Measurements from ENCODE around the gene DAGLA.

The DAGLA gene

GRCh38 chr11:61728940-61729219, 48.7 kb downstream of the DAGLA start:
- Histone ChIP-seq H3K4me1 (ENCODE audit: low read length) (no peaks in the 10 kb centered on the region), H3K9me2 (replicated peaks; ENCODE audit: insufficient read depth, low read length) (no peaks in the 10 kb centered on the region), H3F3A (ENCODE audit: insufficient read depth, low read length) (no peaks in the 10 kb centered on the region), H3K9me3 (replicated peaks; ENCODE audit: insufficient read depth, low read length) (no peaks in the 10 kb centered on the region), H3K4me3 (ENCODE audit: low read length) (no peak overlapping the region), H4K20me1 (ENCODE audit: insufficient read depth, low read length) (no peaks in the 10 kb centered on the region), H3K27ac (ENCODE audit: low read length) (no peak overlapping the region), H3K9ac (ENCODE audit: low read length) (no peak overlapping the region), H2AFZ (ENCODE audit: low read length) (no peak overlapping the region), H3K27me3 (replicated peaks; ENCODE audit: insufficient read depth, low read length) (peaks cover 76% of the 10 kb centered on the region), H3K79me2 (ENCODE audit: low read length) (no peaks in the 10 kb centered on the region), H3K4me2 (ENCODE audit: low read depth, low read length) (no peak overlapping the region), H3K36me3 (replicated peaks; ENCODE audit: insufficient read depth, low read length) (no peaks in the 10 kb centered on the region)
- DNase-seq, result no peak
- TF ChIP-seq EZH2 (optimal IDR thresholded peaks at IDR 0.05; ENCODE audit: low read depth, low read length) (no peak), EZH2phosphoT487 (IDR thresholded peaks at IDR 0.05; ENCODE audit: low read length) (no peak)
- TF ChIP-seq, protein P1, sequence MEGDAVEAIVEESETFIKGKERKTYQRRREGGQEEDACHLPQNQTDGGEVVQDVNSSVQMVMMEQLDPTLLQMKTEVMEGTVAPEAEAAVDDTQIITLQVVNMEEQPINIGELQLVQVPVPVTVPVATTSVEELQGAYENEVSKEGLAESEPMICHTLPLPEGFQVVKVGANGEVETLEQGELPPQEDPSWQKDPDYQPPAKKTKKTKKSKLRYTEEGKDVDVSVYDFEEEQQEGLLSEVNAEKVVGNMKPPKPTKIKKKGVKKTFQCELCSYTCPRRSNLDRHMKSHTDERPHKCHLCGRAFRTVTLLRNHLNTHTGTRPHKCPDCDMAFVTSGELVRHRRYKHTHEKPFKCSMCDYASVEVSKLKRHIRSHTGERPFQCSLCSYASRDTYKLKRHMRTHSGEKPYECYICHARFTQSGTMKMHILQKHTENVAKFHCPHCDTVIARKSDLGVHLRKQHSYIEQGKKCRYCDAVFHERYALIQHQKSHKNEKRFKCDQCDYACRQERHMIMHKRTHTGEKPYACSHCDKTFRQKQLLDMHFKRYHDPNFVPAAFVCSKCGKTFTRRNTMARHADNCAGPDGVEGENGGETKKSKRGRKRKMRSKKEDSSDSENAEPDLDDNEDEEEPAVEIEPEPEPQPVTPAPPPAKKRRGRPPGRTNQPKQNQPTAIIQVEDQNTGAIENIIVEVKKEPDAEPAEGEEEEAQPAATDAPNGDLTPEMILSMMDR (IDR thresholded peaks at IDR 0.05; ENCODE audit: low read length), result no peak

DNA sequence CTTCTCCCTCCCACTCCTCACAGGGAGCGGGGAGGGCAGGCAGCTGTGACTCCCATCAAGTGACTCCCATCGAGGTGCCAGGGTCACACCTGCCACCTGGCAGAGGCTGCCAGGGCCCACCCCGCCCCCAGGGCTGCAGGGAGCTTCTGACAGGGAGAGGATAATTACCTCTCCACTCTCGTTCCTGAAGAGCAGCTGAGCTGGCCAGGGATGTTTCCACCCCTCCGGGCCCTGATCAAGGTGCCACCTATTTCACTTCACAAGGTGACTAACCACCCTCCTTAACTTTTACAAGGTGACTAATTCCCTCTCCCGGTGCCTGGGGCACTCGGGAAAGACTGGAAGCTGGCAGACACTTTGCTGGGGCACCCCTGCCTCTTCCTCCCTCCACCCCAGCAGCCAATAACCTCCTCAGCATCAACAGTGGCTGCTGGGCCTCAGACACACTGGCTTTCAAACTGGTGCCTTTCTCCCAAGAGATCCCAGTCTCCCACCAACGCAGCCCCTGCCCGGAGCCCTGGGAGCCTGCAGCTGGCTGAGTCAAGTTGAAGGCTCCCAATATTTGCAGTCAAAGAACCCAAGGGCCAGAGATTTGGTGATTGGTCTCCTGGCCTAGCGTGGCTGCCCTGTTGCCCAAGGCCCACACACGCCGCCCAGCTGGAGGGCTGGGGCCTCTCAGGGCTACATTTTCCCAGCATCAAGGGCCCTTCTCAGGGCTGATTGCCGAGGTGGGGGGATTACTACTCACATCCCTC, 50.2 kb downstream of the DAGLA start:
- no peak overlapping the region for H3K9ac ChIP-seq (ENCODE audit: low read length)
- no peak overlapping the region for H3K27ac ChIP-seq (ENCODE audit: low read length)
- TF ChIP-seq, protein P1 (IDR thresholded peaks at IDR 0.05; ENCODE audit: low read length), result no peak
- TF ChIP-seq EZH2phosphoT487 (IDR thresholded peaks at IDR 0.05; ENCODE audit: low read length) (no peak), EZH2 (optimal IDR thresholded peaks at IDR 0.05; ENCODE audit: low read depth, low read length) (no peak)
- H3K79me2 ChIP-seq (ENCODE audit: low read length), result no peaks in the 10 kb centered on the region
- H3K4me1 ChIP-seq (ENCODE audit: low read length), result no peaks in the 10 kb centered on the region
- DNase-seq, result no peak
- no peaks in the 10 kb centered on the region for H3F3A ChIP-seq (ENCODE audit: insufficient read depth, low read length)
- H3K27me3 ChIP-seq (replicated peaks; ENCODE audit: insufficient read depth, low read length), result peaks cover 72% of the 10 kb centered on the region
- no peaks in the 10 kb centered on the region for H3K9me3 ChIP-seq (replicated peaks; ENCODE audit: insufficient read depth, low read length)
- no peaks in the 10 kb centered on the region for H4K20me1 ChIP-seq (ENCODE audit: insufficient read depth, low read length)
- no peak overlapping the region for H3K4me2 ChIP-seq (ENCODE audit: low read depth, low read length)
- no peaks in the 10 kb centered on the region for H3K36me3 ChIP-seq (replicated peaks; ENCODE audit: insufficient read depth, low read length)
- no peaks in the 10 kb centered on the region for H3K9me2 ChIP-seq (replicated peaks; ENCODE audit: insufficient read depth, low read length)
- no peak overlapping the region for H2AFZ ChIP-seq (ENCODE audit: low read length)
- H3K4me3 ChIP-seq (ENCODE audit: low read length), result no peak overlapping the region

DNA sequence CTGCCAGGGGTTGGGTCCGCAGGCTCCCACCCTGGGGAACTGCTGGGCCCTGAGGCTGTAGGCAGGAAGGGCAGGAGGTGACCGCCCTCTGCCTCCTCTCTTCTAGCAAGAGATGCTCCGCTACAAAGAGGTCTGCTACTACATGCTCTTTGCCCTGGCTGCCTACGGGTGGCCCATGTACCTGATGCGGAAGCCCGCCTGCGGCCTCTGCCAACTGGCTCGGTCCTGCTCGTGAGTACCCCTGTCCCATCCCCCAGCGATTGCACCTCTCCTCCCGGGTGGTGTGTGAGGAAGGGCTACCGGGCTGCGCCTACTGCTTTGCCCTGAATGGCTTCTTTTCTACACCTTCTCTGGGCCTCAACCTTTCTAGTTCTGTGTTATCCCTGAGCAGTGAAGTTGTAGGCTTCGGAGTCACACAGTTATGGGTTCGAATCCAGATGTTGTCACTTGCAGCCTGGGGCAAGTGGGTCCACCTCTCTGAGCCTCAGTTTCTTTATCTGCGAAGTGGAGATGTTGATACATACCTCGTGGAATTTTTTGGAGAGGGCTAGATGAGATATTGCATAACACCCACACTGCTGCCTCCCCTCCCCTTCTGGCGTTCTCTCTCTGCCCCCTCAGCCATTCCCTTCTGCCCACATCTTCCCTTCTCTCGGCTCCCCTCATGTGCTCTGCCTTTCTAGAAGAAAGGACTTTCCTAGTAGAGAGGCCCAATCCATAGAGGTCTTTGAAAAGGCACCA, 51.2 kb downstream of the DAGLA start:
- no peaks in the 10 kb centered on the region for H3F3A ChIP-seq (ENCODE audit: insufficient read depth, low read length)
- H3K9me3 ChIP-seq (replicated peaks; ENCODE audit: insufficient read depth, low read length), result no peaks in the 10 kb centered on the region
- TF ChIP-seq, protein P1 (IDR thresholded peaks at IDR 0.05; ENCODE audit: low read length), result no peak
- TF ChIP-seq EZH2 (optimal IDR thresholded peaks at IDR 0.05; ENCODE audit: low read depth, low read length) (no peak), EZH2phosphoT487 (IDR thresholded peaks at IDR 0.05; ENCODE audit: low read length) (no peak)
- H2AFZ ChIP-seq (ENCODE audit: low read length), result no peak overlapping the region
- no peaks in the 10 kb centered on the region for H3K9me2 ChIP-seq (replicated peaks; ENCODE audit: insufficient read depth, low read length)
- H3K4me3 ChIP-seq (ENCODE audit: low read length), result no peak overlapping the region
- H3K36me3 ChIP-seq (replicated peaks; ENCODE audit: insufficient read depth, low read length), result no peaks in the 10 kb centered on the region
- H3K27me3 ChIP-seq (replicated peaks; ENCODE audit: insufficient read depth, low read length), result peaks cover 72% of the 10 kb centered on the region
- no peak overlapping the region for H3K27ac ChIP-seq (ENCODE audit: low read length)
- H3K79me2 ChIP-seq (ENCODE audit: low read length), result no peaks in the 10 kb centered on the region
- DNase-seq, result no peak
- no peaks in the 10 kb centered on the region for H3K4me1 ChIP-seq (ENCODE audit: low read length)
- no peaks in the 10 kb centered on the region for H4K20me1 ChIP-seq (ENCODE audit: insufficient read depth, low read length)
- H3K9ac ChIP-seq (ENCODE audit: low read length), result no peak overlapping the region
- H3K4me2 ChIP-seq (ENCODE audit: low read depth, low read length), result no peak overlapping the region

All from MM.1S (cell line).